Stimulated activated memory B cell treated with anti-CD40 and anti-IgM and Interleukin-4, amounts not matched to agents 10 μg/mL and 1 μg/mL and 100 μg/mL, for 72 hours (primary cell): ENCODE results near the gene RAB10.
"Not testable (repeated sequence)": the region's sequence is repeated elsewhere in the genome, so short reads cannot be mapped to it uniquely, and the experiment has no call there.

Source experiments
- ATAC-seq: fragments of 150-1000 bp; cut with Tn5 transposase; 2 replicates; pipeline ENCODE4 v1.10.0; 2021
- H3K27ac Mint-ChIP-seq: one replicate; pipeline ENCODE4 v1.8.0; 2022; ENCODE audit warnings: mild to moderate bottlenecking, mixed read lengths
- H3K27me3 Mint-ChIP-seq: one replicate; pipeline ENCODE4 v1.8.0; 2022; ENCODE audit warnings: mixed read lengths
- H3K36me3 Mint-ChIP-seq: one replicate; pipeline ENCODE4 v1.8.0; 2022; ENCODE audit warnings: mixed read lengths
- H3K4me1 Mint-ChIP-seq: one replicate; pipeline ENCODE4 v1.8.0; 2022; ENCODE audit warnings: mixed read lengths
- H3K4me3 Mint-ChIP-seq: one replicate; pipeline ENCODE4 v1.8.0; 2022; ENCODE audit warnings: mild to moderate bottlenecking, moderate library complexity, mixed read lengths
- H3K9me3 Mint-ChIP-seq: one replicate; pipeline ENCODE4 v1.8.0; 2022; ENCODE audit warnings: mixed read lengths

The RAB10 gene

GRCh38 chr2:26166541-26166940 lies 132.7 kb downstream of the RAB10 start:
- H3K36me3 Mint-ChIP-seq, H3K27ac Mint-ChIP-seq, ATAC-seq, H3K4me3 Mint-ChIP-seq, H3K9me3 Mint-ChIP-seq, H3K4me1 Mint-ChIP-seq: not testable (repeated sequence)
- peaks cover 18% of the 10 kb centered on the region for H3K27me3 Mint-ChIP-seq

GRCh38 chr2:26168785-26169184 lies 134.9 kb downstream of the RAB10 start:
- Mint-ChIP-seq H3K9me3 (no peaks in the 10 kb centered on the region), H3K4me3 (no peak overlapping the region), H3K27ac (no peak overlapping the region), H3K4me1 (peaks cover 12% of the 10 kb centered on the region), H3K36me3 (no peaks in the 10 kb centered on the region), H3K27me3 (peaks cover 35% of the 10 kb centered on the region)
- ATAC-seq = no peak

GRCh38 chr2:26169226-26169625 lies 135.3 kb downstream of the RAB10 start:
- no peaks in the 10 kb centered on the region for H3K36me3 Mint-ChIP-seq
- H3K4me1 Mint-ChIP-seq = peaks cover 12% of the 10 kb centered on the region
- H3K27ac Mint-ChIP-seq = no peak overlapping the region
- ATAC-seq = no peak
- no peak overlapping the region for H3K4me3 Mint-ChIP-seq
- H3K27me3 Mint-ChIP-seq = peaks cover 40% of the 10 kb centered on the region
- H3K9me3 Mint-ChIP-seq = no peaks in the 10 kb centered on the region

- Mint-ChIP-seq H3K27ac (no peak overlapping the region), H3K9me3 (no peaks in the 10 kb centered on the region), H3K36me3 (no peaks in the 10 kb centered on the region), H3K4me3 (no peak overlapping the region), H3K27me3 (peaks cover 46% of the 10 kb centered on the region), H3K4me1 (peaks cover 12% of the 10 kb centered on the region)
- no peak for ATAC-seq
These were observed 136.0 kb downstream of the RAB10 start for GRCh38 chr2:26169681-26170414.

- Mint-ChIP-seq H3K4me3 (no peak overlapping the region), H3K9me3 (no peaks in the 10 kb centered on the region), H3K36me3 (no peaks in the 10 kb centered on the region), H3K27me3 (peaks cover 55% of the 10 kb centered on the region), H3K27ac (no peak overlapping the region), H3K4me1 (peaks cover 12% of the 10 kb centered on the region)
- no peak for ATAC-seq
These were observed 136.9 kb downstream of the RAB10 start for GRCh38 chr2:26170795-26171194.

- Mint-ChIP-seq H3K27me3 (peaks cover 64% of the 10 kb centered on the region), H3K4me1 (peaks cover 12% of the 10 kb centered on the region), H3K9me3 (no peaks in the 10 kb centered on the region), H3K27ac (no peak overlapping the region), H3K4me3 (peak overlapping the region; percentile 71), H3K36me3 (no peaks in the 10 kb centered on the region)
- ATAC-seq = no peak
These were observed 138.4 kb downstream of the RAB10 start for GRCh38 chr2:26172189-26172870.

- peak; percentile 27 for ATAC-seq
- peaks cover 64% of the 10 kb centered on the region for H3K27me3 Mint-ChIP-seq
- no peaks in the 10 kb centered on the region for H3K9me3 Mint-ChIP-seq
- H3K4me1 Mint-ChIP-seq = peaks cover 12% of the 10 kb centered on the region
- no peaks in the 10 kb centered on the region for H3K36me3 Mint-ChIP-seq
- no peak within 1 kb of the TSS for H3K27ac Mint-ChIP-seq
- peak within 1 kb of the TSS; percentile 74 for H3K4me3 Mint-ChIP-seq
These were observed 139.2 kb downstream of the RAB10 start, which contains the start of gene GAREM2 for GRCh38 chr2:26172871-26173775. TSS of gene GAREM2 (plus strand) at chr2:26173088. CDS start at chr2:26173221, 133 bp downstream.

GRCh38 chr2:26173776-26174482 lies 140.0 kb downstream of the RAB10 start:
- Mint-ChIP-seq H3K4me3 (peak overlapping the region; percentile 74), H3K9me3 (no peaks in the 10 kb centered on the region), H3K36me3 (no peaks in the 10 kb centered on the region), H3K27me3 (peaks cover 64% of the 10 kb centered on the region), H3K27ac (no peak overlapping the region), H3K4me1 (peaks cover 18% of the 10 kb centered on the region)
- ATAC-seq = no peak

- H3K36me3 Mint-ChIP-seq = no peaks in the 10 kb centered on the region
- H3K27ac Mint-ChIP-seq = no peak overlapping the region
- H3K4me1 Mint-ChIP-seq = peaks cover 26% of the 10 kb centered on the region
- H3K9me3 Mint-ChIP-seq = no peaks in the 10 kb centered on the region
- no peak overlapping the region for H3K4me3 Mint-ChIP-seq
- no peak for ATAC-seq
- peaks cover 68% of the 10 kb centered on the region for H3K27me3 Mint-ChIP-seq
These were observed 141.0 kb downstream of the RAB10 start for GRCh38 chr2:26174691-26175465.

GRCh38 chr2:26175466-26176278 lies 141.8 kb downstream of the RAB10 start:
- ATAC-seq = no peak
- Mint-ChIP-seq H3K4me3 (no peak overlapping the region), H3K27me3 (peaks cover 71% of the 10 kb centered on the region)

GRCh38 chr2:26176279-26176615 lies 142.4 kb downstream of the RAB10 start:
- ATAC-seq = no peak
- Mint-ChIP-seq H3K4me3 (no peak overlapping the region), H3K4me1 (peaks cover 33% of the 10 kb centered on the region), H3K27ac (no peak overlapping the region), H3K27me3 (peaks cover 66% of the 10 kb centered on the region), H3K36me3 (no peaks in the 10 kb centered on the region), H3K9me3 (no peaks in the 10 kb centered on the region)

More at GRCh38 chr2:26175466-26176278, 141.8 kb downstream of the RAB10 start:
- H3K9me3 Mint-ChIP-seq = no peaks in the 10 kb centered on the region
- H3K4me1 Mint-ChIP-seq = peaks cover 33% of the 10 kb centered on the region
- H3K36me3 Mint-ChIP-seq = no peaks in the 10 kb centered on the region
- no peak overlapping the region for H3K27ac Mint-ChIP-seq

GRCh38 chr2:26177122-26177521 lies 143.2 kb downstream of the RAB10 start:
- no peak overlapping the region for H3K27ac Mint-ChIP-seq

GRCh38 chr2:26178246-26178645 lies 144.4 kb downstream of the RAB10 start:
- peaks cover 50% of the 10 kb centered on the region for H3K27me3 Mint-ChIP-seq
- H3K36me3 Mint-ChIP-seq = no peaks in the 10 kb centered on the region

More at GRCh38 chr2:26177122-26177521, 143.2 kb downstream of the RAB10 start:
- Mint-ChIP-seq H3K27me3 (peaks cover 57% of the 10 kb centered on the region), H3K9me3 (no peaks in the 10 kb centered on the region), H3K4me1 (peaks cover 24% of the 10 kb centered on the region), H3K4me3 (no peak overlapping the region), H3K36me3 (no peaks in the 10 kb centered on the region)
- no peak for ATAC-seq

More at GRCh38 chr2:26178246-26178645, 144.4 kb downstream of the RAB10 start:
- no peak for ATAC-seq
- peaks cover 21% of the 10 kb centered on the region for H3K4me1 Mint-ChIP-seq
- H3K4me3 Mint-ChIP-seq = peak overlapping the region; percentile 26
- peak overlapping the region; percentile 73 for H3K27ac Mint-ChIP-seq
- no peaks in the 10 kb centered on the region for H3K9me3 Mint-ChIP-seq
